ENCODE measurements around the gene SCEL.
"Not testable (repeated sequence)": the region's sequence is repeated elsewhere in the genome, so short reads cannot be mapped to it uniquely, and the experiment has no call there.

The SCEL gene

GRCh38 chr13:77558016-77558415, 22.5 kb downstream of the SCEL start:
- DNase-seq (ENCODE audit: low read depth in 2 of 2): no peak

GRCh38 chr13:77563111-77563510, 27.6 kb downstream of the SCEL start:
- no peak for DNase-seq (ENCODE audit: low read depth in 2 of 2)

GRCh38 chr13:77565635-77566034, 30.1 kb downstream of the SCEL start:
- no peak for DNase-seq (ENCODE audit: low read depth in 2 of 2)

- DNase-seq (ENCODE audit: low read depth in 2 of 2): no peak
Measured at GRCh38 chr13:77571956-77572355, 36.5 kb downstream of the SCEL start.

- no peak for DNase-seq (ENCODE audit: low read depth in 2 of 2)
Measured at GRCh38 chr13:77574096-77574495, 38.6 kb downstream of the SCEL start.

GRCh38 chr13:77579959-77580358, 44.5 kb downstream of the SCEL start:
- no peak for DNase-seq (ENCODE audit: low read depth in 2 of 2)

- no peak for DNase-seq (ENCODE audit: low read depth in 2 of 2)
Measured at GRCh38 chr13:77580748-77581147, 45.2 kb downstream of the SCEL start.

GRCh38 chr13:77583581-77583980, 48.1 kb downstream of the SCEL start:
- no peak for DNase-seq (ENCODE audit: low read depth in 2 of 2)

- DNase-seq (ENCODE audit: low read depth in 2 of 2): no peak
Measured at GRCh38 chr13:77584106-77584505, 48.6 kb downstream of the SCEL start.

- no peak for DNase-seq (ENCODE audit: low read depth in 2 of 2)
Measured at GRCh38 chr13:77595166-77595810, 59.8 kb downstream of the SCEL start.

GRCh38 chr13:77596777-77597176, 61.3 kb downstream of the SCEL start:
- no peak for DNase-seq (ENCODE audit: low read depth in 2 of 2)

GRCh38 chr13:77599351-77599750, 63.8 kb downstream of the SCEL start:
- no peak for DNase-seq (ENCODE audit: low read depth in 2 of 2)

- no peak for DNase-seq (ENCODE audit: low read depth in 2 of 2)
Measured at GRCh38 chr13:77600701-77601100, 65.2 kb downstream of the SCEL start.

- no peak for DNase-seq (ENCODE audit: low read depth in 2 of 2)
Measured at GRCh38 chr13:77611068-77611467, 75.6 kb downstream of the SCEL start.

GRCh38 chr13:77616027-77616426, 80.5 kb downstream of the SCEL start:
- no peak for DNase-seq (ENCODE audit: low read depth in 2 of 2)

- DNase-seq (ENCODE audit: low read depth in 2 of 2): no peak
Measured at GRCh38 chr13:77619655-77620054, 84.1 kb downstream of the SCEL start.

GRCh38 chr13:77620138-77620537, 84.6 kb downstream of the SCEL start:
- DNase-seq (ENCODE audit: low read depth in 2 of 2): no peak

- no peak for DNase-seq (ENCODE audit: low read depth in 2 of 2)
Measured at GRCh38 chr13:77623806-77624205, 88.3 kb downstream of the SCEL start.

- DNase-seq (ENCODE audit: low read depth in 2 of 2): no peak
Measured at GRCh38 chr13:77628170-77628569, 92.7 kb downstream of the SCEL start.

GRCh38 chr13:77637588-77637987, 102.1 kb downstream of the SCEL start:
- no peak for DNase-seq (ENCODE audit: low read depth in 2 of 2)

GRCh38 chr13:77650409-77650808, 114.9 kb downstream of the SCEL start:
- DNase-seq (ENCODE audit: low read depth in 2 of 2): no peak

- DNase-seq (ENCODE audit: low read depth in 2 of 2): no peak
Measured at GRCh38 chr13:77653301-77653700, 117.8 kb downstream of the SCEL start.

- not testable (repeated sequence) for DNase-seq (ENCODE audit: low read depth in 2 of 2)
Measured at GRCh38 chr13:77660016-77660415, 124.5 kb downstream of the SCEL start.

- no peak for DNase-seq (ENCODE audit: low read depth in 2 of 2)
Measured at GRCh38 chr13:77660841-77661250, 125.3 kb downstream of the SCEL start.
